HG03457 (cell line): Measurements from ENCODE around the gene MYRFL.
"Not testable (repeated sequence)": the region's sequence is repeated elsewhere in the genome, so short reads cannot be mapped to it uniquely, and the experiment has no call there.

Source experiments
- ATAC-seq: cut with Tn5 transposase; IDR thresholded peaks from one replicate; pipeline ENCODE4 v1.9.1; 2021; ENCODE audit warnings: moderate number of reproducible peaks; ENCODE audit not compliant: unreplicated experiment

MYRFL gene

GRCh38 chr12:69824966-69825560 is at the start of gene MYRFL:
Gene MYRFL, plus strand, starts transcription at chr12:69825227. Its CDS starts 291 bp downstream, at chr12:69825518.
- no peak for ATAC-seq

GRCh38 chr12:69779928-69780327 is 45.1 kb upstream of the MYRFL start:
- no peak for ATAC-seq

- no peak for ATAC-seq
Measured at GRCh38 chr12:69783365-69783764, 41.7 kb upstream of the MYRFL start.

- no peak for ATAC-seq
Measured at GRCh38 chr12:69789351-69789750, 35.7 kb upstream of the MYRFL start.

- ATAC-seq, result no peak
Measured at GRCh38 chr12:69792533-69792932, 32.5 kb upstream of the MYRFL start.

GRCh38 chr12:69807101-69807897 is 17.7 kb upstream of the MYRFL start:
- ATAC-seq, result not testable (repeated sequence)

GRCh38 chr12:69810870-69811498 is 14.0 kb upstream of the MYRFL start:
- ATAC-seq, result no peak

- ATAC-seq, result no peak
Measured at GRCh38 chr12:69816082-69816481, 8.9 kb upstream of the MYRFL start.

GRCh38 chr12:69821032-69821455 is 4.0 kb upstream of the MYRFL start:
- ATAC-seq, result no peak

GRCh38 chr12:69821456-69822159 is 3.4 kb upstream of the MYRFL start:
- no peak for ATAC-seq

GRCh38 chr12:69822201-69822860 is 2.7 kb upstream of the MYRFL start:
- ATAC-seq, result no peak

- ATAC-seq, result no peak
Measured at GRCh38 chr12:69824028-69824427, 999 bp upstream of the MYRFL start.

- no peak for ATAC-seq
Measured at GRCh38 chr12:69828897-69829296, 3.9 kb downstream of the MYRFL start.

GRCh38 chr12:69833696-69834095 is 8.7 kb downstream of the MYRFL start:
- no peak for ATAC-seq

GRCh38 chr12:69834147-69834546 is 9.1 kb downstream of the MYRFL start:
- no peak for ATAC-seq

GRCh38 chr12:69834576-69834975 is 9.5 kb downstream of the MYRFL start:
- no peak for ATAC-seq

- no peak for ATAC-seq
Measured at GRCh38 chr12:69835081-69835480, 10.1 kb downstream of the MYRFL start.

- no peak for ATAC-seq
Measured at GRCh38 chr12:69836015-69836414, 11.0 kb downstream of the MYRFL start.

- ATAC-seq, result no peak
Measured at GRCh38 chr12:69837191-69837590, 12.2 kb downstream of the MYRFL start.

- ATAC-seq, result no peak
Measured at GRCh38 chr12:69837657-69838415, 12.8 kb downstream of the MYRFL start.
